ENCODE measurements around the gene TIMD4. TPM values are rescaled to one million over a fixed set of nuclear protein-coding genes. Genes with fewer than 3 reads are reported as not detected.

TIMD4 gene
- total RNA-seq, 1 experiment from 2014 or later, result not detected

DNA sequence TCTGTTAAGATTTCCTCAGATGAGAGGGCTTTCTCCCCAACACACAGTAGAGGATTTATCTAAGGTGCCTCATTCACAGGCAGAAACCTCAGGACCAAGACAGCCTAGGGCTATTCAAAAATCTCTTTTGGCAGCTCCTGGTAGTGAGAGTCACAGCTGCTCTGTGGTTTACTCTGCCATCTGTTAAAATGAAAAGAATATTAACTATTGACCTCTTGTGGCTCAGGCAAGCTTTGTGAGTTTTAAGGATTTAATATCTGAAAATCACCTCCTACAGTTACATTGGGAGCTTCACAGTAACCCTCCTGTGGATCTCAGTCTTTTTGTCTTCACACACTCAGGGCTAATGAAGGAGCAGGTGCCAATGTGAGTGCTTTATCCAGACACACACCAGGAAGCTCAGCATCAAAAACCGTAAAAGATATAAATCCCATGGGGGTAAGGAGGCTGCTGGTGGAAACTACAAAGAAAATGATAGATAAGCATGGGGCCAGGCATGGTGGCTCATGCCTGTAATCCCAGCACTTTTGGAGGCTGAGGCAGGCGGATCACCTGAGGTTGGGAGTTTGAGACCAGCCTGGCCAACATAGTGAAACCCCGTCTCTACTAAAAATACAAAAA, 83.3 kb downstream of the TIMD4 start:
- in situ Hi-C loops (cut with HindIII; ENCODE audit: low sequenced_read_pairs), result no loop called here
- DNase-seq (ENCODE audit: low spot score), result no peak

DNA sequence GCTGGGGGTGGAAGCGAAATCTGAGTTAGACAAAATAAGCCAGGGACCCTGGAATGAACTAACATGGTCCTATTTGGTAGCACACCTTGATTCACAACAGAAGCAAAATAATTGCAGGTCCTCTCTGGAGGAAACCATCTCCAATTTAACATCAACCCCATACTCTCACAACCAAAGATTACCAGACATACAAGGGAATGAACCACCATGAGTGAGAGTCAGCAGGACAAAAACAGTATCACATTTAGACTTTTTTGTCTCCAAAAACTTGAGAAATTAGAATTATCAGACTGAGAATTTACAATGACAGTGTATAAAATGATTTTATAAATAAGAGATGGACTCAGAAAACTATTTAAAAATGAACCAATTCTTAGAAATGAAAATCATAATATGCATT, 91.8 kb downstream of the TIMD4 start:
- in situ Hi-C loops (cut with HindIII; ENCODE audit: low sequenced_read_pairs), result no loop called here
- DNase-seq (ENCODE audit: low spot score), result no peak

DNA sequence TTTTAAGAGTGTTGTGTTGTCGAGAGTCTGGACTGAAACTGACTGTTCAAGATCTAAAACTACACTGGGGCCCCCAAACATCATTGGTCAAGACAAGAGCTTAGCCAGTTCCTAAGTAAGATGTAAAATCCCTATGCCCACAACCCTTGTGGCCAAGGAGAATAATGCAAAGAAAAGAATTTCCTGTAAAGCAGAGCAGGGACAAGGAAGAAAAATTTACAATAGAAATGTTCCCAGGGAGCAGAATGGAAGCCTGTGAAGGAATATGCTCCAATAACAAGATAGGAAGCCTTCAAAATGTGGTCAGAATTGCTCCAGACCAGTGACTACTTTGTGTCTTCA, 92.6 kb downstream of the TIMD4 start:
- in situ Hi-C loops (cut with HindIII; ENCODE audit: low sequenced_read_pairs), result no loop called here
- no peak for DNase-seq (ENCODE audit: low spot score)

Other genes with a start within 250 kb of the TIMD4 start
- gene PPP1R2B, start 112.9 kb downstream of the TIMD4 start, total RNA-seq (2014; rRNA removed; shearing (Covaris generic)), result 0.31 and 0.41 TPM in 2 replicates
- not detected in 2 replicates for gene HAVCR1, start 95.9 kb upstream of the TIMD4 start, total RNA-seq (2014; rRNA removed; shearing (Covaris generic))
- not detected in 2 replicates for gene HAVCR2, start 145.8 kb upstream of the TIMD4 start, total RNA-seq (2014; rRNA removed; shearing (Covaris generic))
- gene MED7, start 179.6 kb upstream of the TIMD4 start, total RNA-seq (2014; rRNA removed; shearing (Covaris generic)), result 18.0 and 21.0 TPM in 2 replicates
- gene GARIN3, start 203.0 kb upstream of the TIMD4 start, total RNA-seq (2014; rRNA removed; shearing (Covaris generic)), result not detected in 2 replicates
- gene ITK, start 217.6 kb upstream of the TIMD4 start, total RNA-seq (2014; rRNA removed; shearing (Covaris generic)), result not detected in 2 replicates

Data from G401 (cell line).